HL-60/S4 (cell line): Measurements from ENCODE around the gene CSNK1D.

Source experiments
- in situ Hi-C: fragments of 300-500 bp; cut with MboI; formaldehyde crosslinking; loops from 2 replicates; pipeline ENCODE4 v1.14.3; 2022; ENCODE audit warnings: low sequenced_read_pairs

Gene CSNK1D

DNA sequence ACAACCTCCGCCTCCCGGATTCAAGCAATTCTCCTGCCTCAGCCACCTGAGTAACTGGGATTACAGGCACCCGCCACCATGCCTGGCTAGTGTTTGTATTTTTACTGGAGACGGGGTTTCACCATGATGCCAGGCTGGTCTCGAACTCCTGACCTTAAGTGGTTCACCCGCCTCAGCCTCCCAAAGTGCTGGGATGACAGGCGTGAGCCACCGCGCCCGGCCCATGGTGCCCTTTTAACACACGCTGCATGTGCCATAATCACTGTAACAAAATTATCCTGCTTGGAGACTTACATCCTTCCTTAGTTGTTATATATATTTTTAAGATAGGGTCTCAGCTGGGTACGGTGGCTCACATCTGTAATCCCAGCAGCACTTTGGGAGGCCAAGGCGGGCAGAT, 38.5 kb upstream of the CSNK1D start:
- in situ Hi-C loops: no loop called here

DNA sequence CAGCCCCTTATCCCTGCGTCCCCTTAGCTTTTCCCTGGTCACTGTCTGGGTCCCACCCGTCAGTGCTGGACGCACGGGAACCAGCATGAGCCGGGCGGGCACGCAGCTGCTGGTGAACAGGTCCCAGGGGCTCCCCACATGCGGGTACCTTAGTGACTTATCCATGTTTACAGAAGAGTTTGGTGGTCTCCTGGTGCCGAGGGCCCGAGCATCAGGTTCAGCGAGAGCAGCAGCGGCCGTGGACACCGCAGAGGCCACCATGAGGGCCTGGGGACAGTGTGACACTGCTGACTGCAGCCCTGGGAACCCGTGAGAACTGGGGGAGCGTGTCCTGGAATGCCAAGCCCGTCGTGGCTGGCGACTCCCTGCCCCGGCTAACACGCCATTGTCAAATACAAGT, 37.4 kb upstream of the CSNK1D start:
- in situ Hi-C loops: no loop called here

DNA sequence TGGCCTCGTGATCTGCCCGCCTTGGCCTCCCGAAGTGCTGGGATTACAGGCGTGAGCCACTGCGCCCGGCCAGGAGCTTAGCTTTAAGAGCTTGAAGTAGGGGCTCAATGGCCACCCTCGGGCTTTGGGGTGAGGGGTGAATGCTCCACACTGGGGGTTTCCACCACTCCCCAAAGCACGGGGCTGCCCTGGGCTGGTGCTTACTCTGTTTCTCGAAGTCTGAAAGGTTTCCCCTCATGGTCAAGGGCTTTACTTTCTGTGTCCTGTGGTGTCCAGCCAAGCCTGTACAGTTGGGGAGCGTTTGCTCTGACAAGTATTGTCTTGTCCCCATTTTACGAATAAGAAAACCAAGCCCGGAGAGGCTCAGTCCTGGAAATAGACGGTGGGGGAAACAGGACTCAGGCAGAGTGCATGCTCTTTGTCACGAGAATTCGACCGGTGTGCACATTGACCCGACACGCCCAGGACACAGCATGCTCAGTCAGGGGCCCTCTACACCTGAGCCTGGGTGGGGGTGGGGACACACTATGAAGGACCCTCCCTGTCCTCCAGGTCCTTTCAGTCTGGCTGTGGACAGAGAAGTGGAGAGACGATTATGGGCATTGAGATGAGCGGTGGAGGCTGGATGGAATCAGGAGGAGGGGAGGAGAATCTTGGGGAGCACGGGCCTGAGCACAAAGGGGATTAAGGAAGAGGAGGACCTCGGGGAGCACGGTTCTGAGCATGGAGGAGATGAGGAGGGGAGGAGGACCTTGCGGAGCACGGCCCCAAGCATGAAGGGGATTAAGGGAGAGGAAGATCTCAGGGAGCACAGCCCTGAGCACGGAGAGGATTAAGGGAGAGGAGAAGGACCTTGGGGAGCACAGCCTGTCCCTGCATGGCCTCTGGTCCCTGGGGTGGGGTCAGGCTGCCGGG, 36.4 kb upstream of the CSNK1D start:
- in situ Hi-C loops: no loop called here

DNA sequence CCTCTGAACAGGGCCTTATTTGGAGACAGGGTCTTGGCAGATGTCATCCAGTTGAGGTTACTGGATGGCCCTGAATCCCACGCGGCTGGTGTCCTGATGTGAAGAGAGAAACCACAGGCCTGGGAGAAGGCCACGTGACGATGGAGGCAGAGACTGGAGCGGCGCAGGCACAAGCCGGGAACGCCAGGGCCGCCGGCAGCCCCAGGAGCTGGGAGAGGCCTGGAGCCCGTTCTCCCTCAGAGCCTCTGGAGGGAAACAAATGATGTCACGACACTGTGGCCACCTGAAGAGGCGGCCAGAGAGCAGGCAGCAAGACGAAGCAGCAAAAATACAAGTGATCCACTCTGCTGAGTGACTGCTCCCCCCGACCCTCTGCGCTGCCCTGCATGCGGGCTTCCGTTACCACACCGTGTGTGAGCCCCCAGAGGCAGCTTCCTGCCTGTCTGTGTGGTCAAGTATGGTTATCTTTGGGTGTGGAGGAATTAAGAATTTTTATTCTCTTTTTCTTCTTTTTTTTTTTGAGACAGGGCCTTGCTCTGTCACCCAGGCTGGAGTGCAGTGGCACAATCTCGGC, 32.3 kb upstream of the CSNK1D start:
- in situ Hi-C loops: no loop called here

DNA sequence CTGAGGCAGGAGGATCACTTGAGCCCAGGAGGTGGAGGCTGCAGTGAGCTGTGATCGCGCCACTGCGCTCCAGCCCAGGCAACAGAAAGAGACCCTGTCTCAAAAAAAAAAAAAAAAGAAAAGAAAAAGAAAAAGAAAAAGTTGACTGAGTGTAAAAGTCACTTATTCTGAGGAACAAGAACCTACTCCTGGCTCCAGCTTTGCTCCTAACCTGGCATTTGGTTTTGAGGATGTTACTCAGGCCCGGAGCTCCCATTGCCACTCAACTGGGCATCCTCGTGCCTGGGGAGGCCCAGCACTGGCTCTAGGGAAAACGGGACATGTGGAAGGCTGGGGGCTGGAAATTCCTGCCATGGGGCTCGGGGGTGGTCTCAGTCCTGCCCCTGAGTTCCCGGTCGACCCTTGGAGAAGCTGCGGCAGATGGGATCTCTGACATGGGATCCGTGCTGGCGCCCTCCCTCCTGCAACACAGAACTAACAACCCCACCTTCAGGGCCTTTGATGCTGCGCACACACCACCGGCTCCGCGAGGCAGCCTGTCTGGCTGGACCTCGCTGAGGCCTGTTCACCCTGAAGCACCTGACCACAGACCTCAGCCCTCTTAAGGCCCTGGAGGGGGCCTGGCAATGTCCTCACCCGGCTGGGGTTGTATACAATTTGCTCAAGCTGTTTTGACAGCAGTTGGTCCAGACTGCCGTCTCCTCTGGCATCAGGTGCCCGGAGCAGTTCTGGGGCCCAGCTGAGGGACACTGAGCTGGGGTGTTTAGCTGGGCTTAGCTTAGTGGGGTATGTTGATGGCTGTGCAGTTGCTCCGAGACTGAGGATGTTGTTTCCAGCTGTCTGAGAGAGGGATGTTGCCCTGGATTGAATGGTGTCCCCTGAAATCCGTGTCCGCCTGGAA, 31.6 kb upstream of the CSNK1D start:
- in situ Hi-C loops: no loop called here

DNA sequence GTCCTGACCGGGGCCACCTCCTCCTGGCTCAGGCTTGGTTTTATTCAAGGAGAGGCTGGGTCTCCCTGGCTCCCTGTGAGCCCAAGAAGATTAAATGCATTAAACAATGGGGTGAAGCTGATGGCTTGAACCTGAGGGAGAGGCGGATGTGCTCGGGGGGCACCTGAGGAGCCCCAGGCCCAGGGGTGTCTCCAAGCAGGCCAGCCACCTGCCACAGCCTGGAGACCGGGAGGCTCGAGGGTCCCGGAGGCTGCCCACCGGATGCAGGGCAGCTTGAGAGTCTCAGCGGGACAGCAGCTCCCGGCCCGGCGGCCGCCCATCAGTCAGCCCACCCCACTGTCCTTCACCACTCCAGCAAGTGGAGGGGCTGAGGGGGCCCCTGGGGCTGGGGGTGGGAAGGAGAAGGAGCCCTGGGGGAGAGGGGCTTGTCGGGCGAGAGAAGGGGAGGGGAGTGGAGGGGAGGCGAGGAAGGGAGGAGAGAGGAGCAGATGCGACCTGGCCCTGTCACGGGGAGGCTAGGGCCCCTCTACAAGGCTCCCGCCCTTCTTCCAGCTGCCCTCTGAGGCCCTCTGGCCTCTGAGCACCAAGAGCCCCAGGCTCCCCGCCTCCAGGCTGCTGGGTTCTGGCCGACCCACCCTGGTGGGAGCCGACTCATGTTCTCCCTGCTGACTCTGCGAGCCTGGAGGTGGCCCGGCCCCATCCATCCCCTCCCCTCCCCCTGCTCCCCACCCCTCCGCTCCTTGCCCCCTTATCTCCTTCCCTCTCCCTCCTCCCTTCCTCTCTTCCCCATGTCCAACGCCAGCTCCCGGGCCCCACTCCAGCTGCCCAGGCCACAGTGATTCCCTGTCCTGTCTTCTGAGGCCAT, 30.7 kb upstream of the CSNK1D start:
- in situ Hi-C loops: no loop called here

DNA sequence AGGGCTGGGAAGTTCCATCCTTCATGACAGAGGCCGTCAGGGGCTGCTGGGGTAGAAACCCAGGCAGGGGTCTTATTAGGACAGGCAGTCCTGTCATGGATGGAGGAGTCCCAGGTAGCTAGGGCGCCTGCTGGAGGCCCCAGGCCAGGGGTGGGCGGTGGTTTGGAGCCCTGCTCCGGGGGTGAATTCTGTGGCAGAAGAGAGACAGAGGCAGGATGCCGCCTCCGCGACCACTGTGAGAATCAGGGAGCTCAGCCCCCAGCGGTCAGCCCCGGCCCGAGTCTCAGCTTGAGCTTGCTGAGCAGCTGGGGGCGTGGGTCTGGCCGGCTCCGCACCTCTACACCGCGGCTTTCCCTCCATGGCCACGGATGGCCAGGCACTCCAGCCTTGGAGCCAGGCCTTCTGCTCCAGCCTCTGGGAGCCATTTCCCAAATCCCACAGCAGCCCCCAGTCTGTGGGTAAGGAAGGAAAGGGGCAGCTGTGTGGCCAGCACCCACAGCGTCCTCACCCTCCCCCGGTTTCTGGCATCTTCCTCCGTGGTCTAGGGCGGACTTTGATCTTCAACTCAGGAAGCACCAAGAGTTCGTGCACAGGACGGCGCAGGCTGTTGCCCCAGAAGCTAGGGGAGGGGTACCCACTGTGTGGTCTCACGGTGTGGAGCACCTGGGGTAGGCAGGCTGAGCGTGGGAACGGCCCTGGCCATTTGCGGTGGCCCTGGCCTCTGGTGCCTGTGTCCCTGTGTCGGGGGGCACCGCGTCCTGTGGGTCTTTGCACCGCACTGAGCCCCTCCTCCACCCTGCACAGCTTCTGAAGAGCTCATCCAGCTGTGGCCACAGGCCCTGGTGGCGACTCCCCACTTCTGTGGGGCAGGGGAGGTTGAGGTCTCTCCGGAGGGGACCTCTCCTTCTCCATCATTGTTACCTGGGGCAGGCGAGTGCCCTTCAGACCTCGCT, 29.8 kb upstream of the CSNK1D start:
- in situ Hi-C loops: no loop called here

DNA sequence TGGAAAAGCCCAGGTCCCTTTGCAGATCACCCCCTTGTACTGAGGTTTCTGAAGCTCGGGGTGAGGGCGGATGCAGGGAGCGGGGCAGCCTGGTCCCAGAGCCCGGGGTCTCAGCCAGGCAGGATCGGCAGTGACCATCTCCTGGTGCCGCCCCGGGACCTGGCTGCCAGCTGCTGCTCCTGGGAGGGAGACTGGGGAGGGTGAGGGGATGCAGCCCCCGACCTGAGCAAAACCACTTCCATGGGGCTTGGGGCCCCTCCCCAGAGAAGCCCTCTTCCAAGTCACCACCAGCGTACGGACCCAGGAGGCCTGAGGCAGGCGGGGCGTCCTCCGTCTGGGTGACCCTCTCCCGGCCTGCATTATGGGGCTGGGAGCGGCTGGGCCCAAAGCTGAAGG, 29.1 kb upstream of the CSNK1D start:
- in situ Hi-C loops: no loop called here

DNA sequence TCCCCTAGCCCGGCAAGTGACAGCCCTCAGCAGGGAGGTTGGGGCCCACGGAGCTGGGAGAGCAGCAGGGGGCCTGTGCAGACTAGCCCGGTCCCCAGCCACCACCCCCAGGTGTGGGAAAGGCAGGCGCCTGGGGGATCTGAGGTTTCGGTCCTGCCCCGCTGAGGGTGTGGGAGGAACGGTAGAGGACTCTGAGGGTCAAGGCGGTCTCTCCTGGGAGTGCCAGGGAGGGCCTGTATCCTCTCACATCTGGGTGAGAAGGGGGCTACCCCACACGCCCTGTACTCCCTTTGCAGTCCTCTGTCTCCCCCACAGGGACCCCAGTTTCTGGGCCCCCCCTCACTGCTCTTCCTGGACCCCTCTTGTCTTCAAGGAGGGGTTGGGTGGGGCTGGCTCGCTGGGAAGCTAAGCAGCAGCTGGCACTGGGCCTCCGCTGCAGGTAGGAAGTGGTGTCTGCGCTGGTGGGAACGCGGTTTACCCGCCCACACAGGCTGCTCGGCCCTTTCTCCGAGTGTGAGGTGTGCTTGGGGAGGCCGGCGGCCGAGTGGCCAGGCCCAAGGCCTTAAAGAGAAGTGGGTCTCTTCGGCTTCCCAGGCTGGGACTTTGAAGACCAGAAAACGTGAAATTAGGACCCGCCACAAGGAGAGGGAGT, 28.5 kb upstream of the CSNK1D start:
- in situ Hi-C loops: no loop called here

DNA sequence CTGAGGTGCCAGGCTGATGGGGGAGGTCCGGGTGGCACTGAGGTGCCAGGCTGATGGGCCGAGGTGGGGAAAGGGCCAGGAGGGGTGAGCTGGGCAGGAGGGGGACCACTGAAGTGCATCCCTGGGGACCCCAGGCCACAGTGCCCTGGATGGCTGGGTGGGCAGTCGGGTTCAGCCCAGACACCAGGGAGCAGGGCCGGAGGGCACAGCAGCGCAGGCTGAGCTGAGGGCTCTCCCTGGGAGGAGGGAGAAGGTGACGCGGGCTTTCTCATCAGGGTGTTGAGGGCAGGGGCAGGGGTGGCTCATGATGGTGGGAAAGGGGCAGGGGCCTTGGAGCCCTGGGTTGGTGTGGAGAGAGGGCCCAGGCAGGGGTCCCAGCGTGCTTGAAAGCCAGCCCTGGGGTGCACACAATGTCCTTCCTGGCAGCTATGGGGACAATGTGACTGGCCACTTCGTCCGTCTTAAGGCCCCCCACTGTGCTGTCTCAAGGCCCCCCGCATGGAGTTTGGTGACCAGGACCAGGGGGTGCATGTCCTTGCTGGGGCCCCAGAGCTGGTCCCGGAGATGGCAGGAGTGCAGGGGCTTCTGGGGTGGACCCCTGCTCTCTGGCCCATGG, 27.9 kb upstream of the CSNK1D start:
- in situ Hi-C loops: no loop called here

DNA sequence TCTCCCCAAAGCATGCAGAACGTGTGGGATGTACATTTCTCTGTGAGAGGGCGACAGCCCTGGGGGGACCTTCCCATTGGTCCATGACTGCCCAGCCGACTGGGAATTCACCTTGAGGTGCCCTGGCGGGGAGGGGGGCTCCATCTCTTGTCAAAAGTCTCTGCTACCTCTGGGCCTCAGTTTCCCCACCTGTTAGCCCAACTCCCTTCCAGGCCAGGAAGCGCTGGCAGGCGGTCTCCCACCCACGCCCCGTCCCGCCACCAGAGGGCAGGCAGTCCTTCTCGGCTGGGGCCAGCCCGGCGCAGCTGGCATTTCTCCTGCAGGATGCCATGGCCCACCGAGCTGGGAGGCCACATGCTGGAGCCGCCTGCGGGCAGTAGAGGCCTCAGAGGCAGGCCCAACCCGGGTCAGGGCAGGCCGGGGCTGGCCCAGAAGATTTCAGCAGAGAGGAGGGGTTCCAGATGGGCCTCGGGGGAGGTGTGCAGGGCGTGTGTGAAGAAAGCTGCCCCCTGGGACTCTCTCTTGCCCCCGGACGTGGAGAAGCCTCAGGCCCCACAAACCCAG, 27.3 kb upstream of the CSNK1D start:
- in situ Hi-C loops: no loop called here

DNA sequence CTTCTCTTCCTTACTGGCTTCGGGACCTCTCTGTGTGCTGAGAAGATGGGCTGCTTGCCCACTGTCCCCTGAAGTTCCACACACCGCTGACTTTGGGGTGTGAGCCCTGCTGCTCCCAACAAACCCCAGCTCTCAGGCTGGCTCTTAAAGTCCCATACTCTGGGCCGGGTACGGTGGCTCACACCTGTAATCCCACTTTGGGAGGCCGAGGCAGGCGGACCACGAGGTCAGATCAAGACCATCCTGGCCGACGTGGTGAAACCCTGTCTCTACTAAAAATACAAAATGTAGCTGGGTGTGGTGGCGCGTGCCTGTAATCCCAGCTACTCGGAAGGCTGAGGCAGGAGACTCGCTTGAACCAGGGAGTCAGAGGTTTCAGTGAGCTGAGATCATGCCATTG, 26.7 kb upstream of the CSNK1D start:
- in situ Hi-C loops: no loop called here

DNA sequence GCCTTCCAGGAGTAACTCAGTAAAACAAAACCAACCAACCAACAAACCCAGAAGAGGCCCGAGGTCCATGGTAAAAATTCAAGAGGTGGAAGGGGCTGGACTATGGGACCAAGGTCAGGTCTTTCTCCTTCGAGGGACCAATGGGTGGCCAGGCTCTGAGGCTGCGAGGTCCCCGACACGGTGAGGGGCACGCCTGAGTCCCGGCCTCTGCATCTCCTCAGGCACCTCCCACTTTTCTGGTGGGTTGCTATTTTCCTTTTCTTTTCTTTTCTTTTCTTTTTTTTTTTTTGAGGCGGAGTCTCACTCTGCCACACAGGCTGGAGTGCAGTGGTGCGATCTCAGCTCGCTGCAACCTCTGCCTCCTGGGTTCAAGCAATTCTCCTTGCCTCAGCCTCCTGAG, 26.0 kb upstream of the CSNK1D start:
- in situ Hi-C loops: no loop called here

DNA sequence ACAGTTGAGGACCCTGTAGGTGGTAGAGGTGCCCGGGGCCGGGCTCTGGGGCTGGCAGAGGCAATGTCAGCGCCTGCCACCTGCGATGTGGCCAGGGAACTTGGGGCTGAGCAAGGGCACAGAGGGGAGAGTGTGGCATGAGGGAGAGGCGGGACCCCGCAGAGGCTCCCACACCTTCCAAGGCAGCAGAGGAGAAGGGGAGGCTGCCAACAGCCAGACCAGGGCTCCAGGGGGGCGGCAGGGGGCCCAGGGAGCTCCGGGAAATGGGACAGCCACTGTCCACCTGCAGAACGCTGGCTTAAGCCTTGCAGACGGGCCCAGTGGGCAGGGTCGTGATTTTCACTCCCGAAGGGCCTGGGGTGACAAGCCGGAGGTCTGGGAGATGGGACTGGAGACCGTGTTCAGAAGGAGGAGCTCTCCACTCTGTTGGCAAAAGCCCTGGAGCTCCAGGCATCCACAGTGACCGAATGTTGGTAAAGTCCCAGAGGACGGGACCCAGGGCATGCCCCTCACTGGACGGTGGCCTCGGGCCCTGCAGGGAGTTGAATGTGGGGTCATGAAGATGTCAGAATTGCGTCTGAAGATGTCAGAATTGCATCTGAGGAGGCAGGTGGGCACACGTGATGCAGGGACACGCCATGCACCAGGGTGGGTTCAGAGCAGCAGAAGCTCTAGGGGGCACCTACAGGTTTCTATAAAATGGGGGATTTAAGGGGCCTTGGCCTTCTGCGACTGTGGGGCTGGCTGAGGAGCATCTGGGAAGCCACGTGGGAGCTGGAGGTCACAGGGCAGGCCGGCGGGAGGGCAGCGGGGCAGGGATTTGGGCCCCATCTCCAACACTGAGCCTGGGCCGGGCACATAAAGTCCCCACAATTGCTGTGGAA, 25.3 kb upstream of the CSNK1D start:
- in situ Hi-C loops: no loop called here

DNA sequence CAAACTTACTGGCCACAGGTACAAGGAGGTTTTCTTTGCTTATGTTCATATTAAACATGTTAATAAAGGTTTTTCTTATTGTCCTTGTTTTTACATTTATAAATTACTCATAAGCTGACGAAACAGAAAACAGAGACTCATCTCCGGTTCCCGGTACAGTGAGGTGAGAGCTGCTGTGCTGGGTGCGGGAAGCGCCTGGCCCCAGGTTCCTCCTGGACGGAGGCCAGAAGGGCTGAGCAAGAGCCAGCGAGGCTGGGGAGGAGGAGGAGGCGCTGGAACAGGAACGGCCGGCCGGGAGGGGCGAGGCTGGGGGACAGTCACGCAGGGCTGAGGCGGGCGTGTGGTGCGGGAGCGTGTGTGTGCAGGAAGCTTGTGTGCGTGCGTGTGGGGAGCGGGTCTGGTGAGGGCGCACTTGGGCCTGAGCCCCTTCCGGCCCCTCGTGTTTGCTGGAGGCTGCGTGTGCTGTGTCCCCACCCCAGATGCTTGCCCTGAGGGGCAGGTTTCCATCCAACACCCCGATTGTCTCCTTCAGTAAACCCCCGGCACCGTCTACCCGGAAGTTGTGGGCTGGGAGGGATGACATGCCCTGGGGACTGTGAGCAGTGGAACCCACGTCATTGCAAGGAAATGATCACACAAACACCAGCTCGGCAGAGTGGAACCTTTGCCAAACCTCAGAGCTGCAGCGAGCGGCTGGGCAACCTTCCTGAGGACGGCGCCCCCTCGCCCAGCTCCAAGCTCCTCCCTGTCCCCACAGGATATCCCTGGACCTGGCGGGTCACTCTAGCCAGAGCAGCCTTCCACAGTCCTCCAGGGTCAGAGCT, 24.4 kb upstream of the CSNK1D start:
- in situ Hi-C loops: no loop called here

DNA sequence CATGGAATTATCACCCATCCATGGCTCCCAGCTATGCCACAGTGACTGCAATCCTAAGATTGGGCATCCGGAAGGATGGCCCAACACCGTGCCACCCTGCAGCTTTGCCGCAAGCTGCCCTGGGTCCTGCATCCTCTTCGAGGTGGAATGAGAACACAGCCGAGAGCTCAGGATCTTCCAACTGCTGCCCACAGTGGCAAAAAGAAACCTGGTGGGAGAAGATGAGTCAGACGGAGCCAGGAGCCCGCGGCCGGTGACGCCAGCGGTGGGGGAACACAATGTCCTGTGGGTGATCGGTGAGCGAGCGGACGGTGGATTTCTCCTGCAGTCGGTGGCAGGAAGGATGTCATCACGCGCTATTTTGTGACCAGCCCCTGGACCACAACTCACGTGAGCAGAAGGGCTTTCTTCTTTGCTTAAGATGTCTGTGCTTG, 23.8 kb upstream of the CSNK1D start:
- in situ Hi-C loops: no loop called here
